Suprapubic skin (tissue), 4 donors: ENCODE data around the gene MAN2B2. TPM values are rescaled to one million over a fixed set of nuclear protein-coding genes. Genes with fewer than 3 reads are reported as not detected.

ENCODE experiments used
- DNase-seq, 2 donors: peaks; one replicate each; pipeline ENCODE4 v3.0.0-alpha.2; 2019; ENCODE audit warnings: low spot score in 2 of 2
- H3K27ac ChIP-seq: fragments of 200-600 bp; sonication (generic); one replicate; pipeline ENCODE4 v1.5.1; 2019
- H3K27me3 ChIP-seq: fragments of 200-600 bp; sonication (generic); one replicate; pipeline ENCODE4 v1.5.1; 2019
- H3K36me3 ChIP-seq: fragments of 200-600 bp; sonication (generic); one replicate; pipeline ENCODE4 v1.5.1; 2019
- H3K4me1 ChIP-seq: fragments of 200-600 bp; sonication (generic); one replicate; pipeline ENCODE4 v1.5.1; 2019
- H3K4me3 ChIP-seq: fragments of 200-600 bp; sonication (generic); one replicate; pipeline ENCODE4 v1.5.1; 2019; ENCODE audit warnings: mild to moderate bottlenecking
- H3K9me3 ChIP-seq: fragments of 200-600 bp; sonication (generic); one replicate; pipeline ENCODE4 v1.5.1; 2019
- EP300 ChIP-seq: sonication (generic); formaldehyde crosslinking; IDR thresholded peaks from one replicate; pipeline ENCODE4 v1.6.1; 2017; ENCODE audit warnings: antibody characterized with exemption
- POLR2A ChIP-seq, 2 donors: fragments of 450-650 bp; IDR thresholded peaks; one replicate each; pipeline ENCODE4 v1.6.1; 2017; ENCODE audit warnings: antibody characterized with exemption in 2 of 2, mild to moderate bottlenecking in 2 of 2, moderate library complexity in 2 of 2
- POLR2AphosphoS5 ChIP-seq, 3 donors: sonication (generic); formaldehyde crosslinking; IDR thresholded peaks; one replicate each; pipeline ENCODE4 v1.6.1; 2017; ENCODE audit warnings: antibody characterized with exemption in 3 of 3
- WGBS: methylation state at CpG from one replicate; pipeline ENCODE4 v1.1.5; 2018; 5-methylcytosine and 5-hydroxymethylcytosine counted together
- total RNA-seq, 4 donors: library from RNA; depleted of rRNA; stranded (reverse); fragments of >200 nt; gene quantifications; one replicate each; pipeline ENCODE4 v1.1.0, GENCODE V29; 2016
- TF ChIP-seq, protein P1 (sequence below), 2 donors: fragments of 200-600 bp in 1 of 2; fragments of 450-650 bp in 1 of 2; sonication (generic) in 1 of 2; IDR thresholded peaks; one replicate each; pipeline ENCODE4 v1.5.1; 2016 to 2019; ENCODE audit warnings: antibody characterized with exemption in 2 of 2, mild to moderate bottlenecking in 1 of 2, moderate library complexity in 1 of 2

Gene MAN2B2
- total RNA-seq, 4 donors from 2014 or later = 19.6 to 27.9 (median 25.2) TPM

GRCh38 chr4:6527683-6528595, 47.0 kb upstream of the MAN2B2 start:
- Histone ChIP-seq H3K27me3 (peaks cover 5% of the 10 kb centered on the region), H3K4me1 (no peaks in the 10 kb centered on the region), H3K27ac (no peak overlapping the region), H3K36me3 (no peaks in the 10 kb centered on the region), H3K9me3 (no peaks in the 10 kb centered on the region), H3K4me3 (no peak overlapping the region)
- TF ChIP-seq POLR2AphosphoS5 (IDR thresholded peaks at IDR 0.05) (no peak), EP300 (no peak)
- WGBS = 89% methylated on average over 16 of the region's 26 CpGs
- DNase-seq = no peak

- H3K4me1 ChIP-seq = no peaks in the 10 kb centered on the region
- no peak overlapping the region for H3K4me3 ChIP-seq
- no peaks in the 10 kb centered on the region for H3K9me3 ChIP-seq
- no peak for TF ChIP-seq POLR2A (IDR thresholded peaks at IDR 0.05)
- no peaks in the 10 kb centered on the region for H3K36me3 ChIP-seq
- no peak overlapping the region for H3K27ac ChIP-seq
- no peak for DNase-seq
- 74% methylated on average over 7 of the region's 10 CpGs for WGBS
- H3K27me3 ChIP-seq = peaks cover 5% of the 10 kb centered on the region
Measured at GRCh38 chr4:6529021-6529420, 46.0 kb upstream of the MAN2B2 start.

DNA sequence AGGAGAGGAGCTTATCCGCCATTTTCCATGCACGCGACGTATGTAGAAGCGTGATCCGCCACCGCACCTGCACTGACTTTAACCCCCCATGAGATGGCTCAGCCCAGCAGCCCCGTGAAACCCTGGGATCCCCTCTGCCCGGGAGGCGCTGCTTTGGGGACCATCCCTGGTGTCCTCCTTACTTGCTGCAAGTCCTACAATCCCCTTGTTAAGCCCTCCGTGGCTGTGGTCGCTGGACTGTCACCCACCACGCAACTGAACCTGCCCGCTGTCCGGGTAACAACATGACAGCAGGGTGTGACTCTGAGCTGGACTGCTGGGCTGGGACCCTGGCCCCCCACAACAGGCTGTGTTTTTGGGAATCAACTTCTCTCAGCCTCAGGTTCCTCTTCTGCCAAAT, 44.7 kb upstream of the MAN2B2 start:
- H3K9me3 ChIP-seq = no peaks in the 10 kb centered on the region
- no peaks in the 10 kb centered on the region for H3K4me1 ChIP-seq
- no peaks in the 10 kb centered on the region for H3K36me3 ChIP-seq
- TF ChIP-seq, protein P1, sequence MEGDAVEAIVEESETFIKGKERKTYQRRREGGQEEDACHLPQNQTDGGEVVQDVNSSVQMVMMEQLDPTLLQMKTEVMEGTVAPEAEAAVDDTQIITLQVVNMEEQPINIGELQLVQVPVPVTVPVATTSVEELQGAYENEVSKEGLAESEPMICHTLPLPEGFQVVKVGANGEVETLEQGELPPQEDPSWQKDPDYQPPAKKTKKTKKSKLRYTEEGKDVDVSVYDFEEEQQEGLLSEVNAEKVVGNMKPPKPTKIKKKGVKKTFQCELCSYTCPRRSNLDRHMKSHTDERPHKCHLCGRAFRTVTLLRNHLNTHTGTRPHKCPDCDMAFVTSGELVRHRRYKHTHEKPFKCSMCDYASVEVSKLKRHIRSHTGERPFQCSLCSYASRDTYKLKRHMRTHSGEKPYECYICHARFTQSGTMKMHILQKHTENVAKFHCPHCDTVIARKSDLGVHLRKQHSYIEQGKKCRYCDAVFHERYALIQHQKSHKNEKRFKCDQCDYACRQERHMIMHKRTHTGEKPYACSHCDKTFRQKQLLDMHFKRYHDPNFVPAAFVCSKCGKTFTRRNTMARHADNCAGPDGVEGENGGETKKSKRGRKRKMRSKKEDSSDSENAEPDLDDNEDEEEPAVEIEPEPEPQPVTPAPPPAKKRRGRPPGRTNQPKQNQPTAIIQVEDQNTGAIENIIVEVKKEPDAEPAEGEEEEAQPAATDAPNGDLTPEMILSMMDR (IDR thresholded peaks at IDR 0.05) = no peak
- no peak for TF ChIP-seq POLR2A (IDR thresholded peaks at IDR 0.05)
- no peak for TF ChIP-seq EP300
- no peak for TF ChIP-seq POLR2AphosphoS5 (IDR thresholded peaks at IDR 0.05)
- WGBS = 93% methylated on average over 15 of the region's 15 CpGs
- H3K27ac ChIP-seq = no peak overlapping the region
- H3K4me3 ChIP-seq = no peak overlapping the region
- no peak for DNase-seq
- H3K27me3 ChIP-seq = peaks cover 5% of the 10 kb centered on the region

DNA sequence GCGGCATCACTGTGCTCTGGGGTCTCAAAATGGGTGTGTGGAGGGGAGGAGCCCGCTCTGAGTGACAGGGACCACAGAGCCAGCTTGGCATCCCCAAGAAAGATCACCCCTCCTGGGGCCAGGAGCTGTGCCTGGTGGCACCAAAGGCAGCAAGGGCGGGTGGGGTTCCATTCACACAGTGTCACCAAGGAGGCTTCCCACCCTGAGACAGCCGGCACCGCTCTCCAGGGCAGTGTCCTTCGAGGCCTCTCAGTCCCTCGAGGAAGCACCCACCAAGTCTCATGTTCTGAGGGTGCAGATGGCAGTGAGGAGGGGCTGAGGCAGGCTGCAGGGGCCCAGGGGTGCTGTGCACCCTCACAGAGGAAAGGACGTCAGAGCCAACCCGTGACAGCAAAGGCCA, 44.0 kb upstream of the MAN2B2 start:
- H3K27me3 ChIP-seq = peaks cover 5% of the 10 kb centered on the region
- no peaks in the 10 kb centered on the region for H3K4me1 ChIP-seq
- TF ChIP-seq, protein P1 (IDR thresholded peaks at IDR 0.05) = no peak
- TF ChIP-seq POLR2A (IDR thresholded peaks at IDR 0.05) = no peak
- no peak for TF ChIP-seq POLR2AphosphoS5 (IDR thresholded peaks at IDR 0.05)
- no peak for TF ChIP-seq EP300
- H3K9me3 ChIP-seq = no peaks in the 10 kb centered on the region
- H3K4me3 ChIP-seq = no peak overlapping the region
- H3K36me3 ChIP-seq = no peaks in the 10 kb centered on the region
- no peak for DNase-seq
- 49% methylated on average over 6 of the region's 9 CpGs for whole genome bisulfite sequencing
- H3K27ac ChIP-seq = no peak overlapping the region

- H3K27ac ChIP-seq = no peak overlapping the region
- no peaks in the 10 kb centered on the region for H3K9me3 ChIP-seq
- no peak for TF ChIP-seq POLR2A (IDR thresholded peaks at IDR 0.05)
- TF ChIP-seq, protein P1 (IDR thresholded peaks at IDR 0.05) = no peak
- TF ChIP-seq POLR2AphosphoS5 (IDR thresholded peaks at IDR 0.05) = no peak
- TF ChIP-seq EP300 = no peak
- H3K27me3 ChIP-seq = peaks cover 5% of the 10 kb centered on the region
- no peaks in the 10 kb centered on the region for H3K4me1 ChIP-seq
- no peak for DNase-seq
- H3K4me3 ChIP-seq = no peak overlapping the region
- WGBS = 92% methylated on average over 3 of the region's 3 CpGs
- H3K36me3 ChIP-seq = no peaks in the 10 kb centered on the region
Measured at GRCh38 chr4:6532102-6532501, 42.9 kb upstream of the MAN2B2 start.

GRCh38 chr4:6532658-6533057, 42.3 kb upstream of the MAN2B2 start:
- peaks cover 5% of the 10 kb centered on the region for H3K27me3 ChIP-seq

More at GRCh38 chr4:6532658-6533057, 42.3 kb upstream of the MAN2B2 start:
- TF ChIP-seq POLR2AphosphoS5 (IDR thresholded peaks at IDR 0.05) (no peak), EP300 (no peak), POLR2A (IDR thresholded peaks at IDR 0.05) (no peak)
- TF ChIP-seq, protein P1 (IDR thresholded peaks at IDR 0.05) = no peak
- H3K27ac ChIP-seq = no peak overlapping the region
- H3K4me1 ChIP-seq = no peaks in the 10 kb centered on the region
- no peaks in the 10 kb centered on the region for H3K36me3 ChIP-seq
- H3K9me3 ChIP-seq = no peaks in the 10 kb centered on the region
- no peak for DNase-seq
- no peak overlapping the region for H3K4me3 ChIP-seq
- 82% methylated on average over 8 of the region's 9 CpGs for WGBS
